WTC11 (cell line): ENCODE data around the gene GSX1. TPM values are rescaled to one million over a fixed set of nuclear protein-coding genes. Genes with fewer than 3 reads are reported as not detected.

ENCODE experiments used
- ATAC-seq: fragments of 200-7000 bp; cut with Tn5 transposase; 2 replicates; pipeline ENCODE4 v1.10.0; 2021; ENCODE audit warnings: mild to moderate bottlenecking, moderate library complexity
- CTCF ChIA-PET: fragments of 300-600 bp; sonication (Branson Sonifier 250); formaldehyde crosslinking; loops from one replicate; lab custom pipeline; 2021; ENCODE audit warnings: antibody characterized with exemption; lab: Charles Lee
- POLR2A ChIA-PET: fragments of 350-600 bp; sonication (Branson Sonifier 250); formaldehyde crosslinking; loops from one replicate; lab custom pipeline; 2021; ENCODE audit warnings: antibody characterized with exemption; lab: Charles Lee
- DNase-seq: peaks from one replicate; pipeline ENCODE4 v3.0.0; 2021; ENCODE audit warnings: low spot score
- H3K27ac Mint-ChIP-seq: 2 replicates; pipeline ENCODE4 v1.8.0; 2021; ENCODE audit warnings: mixed read lengths
- H3K27me3 Mint-ChIP-seq: 2 replicates; pipeline ENCODE4 v1.8.0; 2021; ENCODE audit warnings: low read depth, mild to moderate bottlenecking, moderate library complexity, mixed read lengths
- H3K36me3 Mint-ChIP-seq: 2 replicates; pipeline ENCODE4 v1.8.0; 2021; ENCODE audit warnings: mixed read lengths
- H3K4me1 Mint-ChIP-seq: 2 replicates; pipeline ENCODE4 v1.8.0; 2022; ENCODE audit warnings: mixed read lengths
- H3K4me3 Mint-ChIP-seq: 2 replicates; pipeline ENCODE4 v1.8.0; 2021; ENCODE audit warnings: mild to moderate bottlenecking, moderate library complexity, mixed read lengths
- H3K9me3 Mint-ChIP-seq: 2 replicates; pipeline ENCODE4 v1.8.0; 2021; ENCODE audit warnings: mixed read lengths
- CBFB ChIP-seq: sonication (generic); formaldehyde crosslinking; IDR thresholded peaks from 2 replicates; pipeline ENCODE4 v1.8.1; 2022; ENCODE audit warnings: mild to moderate bottlenecking, low read depth, missing genetic modification reagents
- CREM ChIP-seq: sonication (generic); formaldehyde crosslinking; IDR thresholded peaks from 2 replicates; pipeline ENCODE4 v1.8.1; 2022; ENCODE audit warnings: mild to moderate bottlenecking, missing genetic modification reagents, moderate library complexity
- ELF4 ChIP-seq: sonication (generic); formaldehyde crosslinking; IDR thresholded peaks from 2 replicates; pipeline ENCODE4 v1.8.1; 2022; ENCODE audit warnings: low read depth, mild to moderate bottlenecking, moderate library complexity, missing genetic modification reagents
- EMX1 ChIP-seq: fragments of 250-450 bp; sonication (Bioruptor Pico); IDR thresholded peaks from 2 replicates; pipeline ENCODE4 v1.8.0; 2021; ENCODE audit warnings: mild to moderate bottlenecking
- FOXP1 ChIP-seq: sonication (generic); formaldehyde crosslinking; IDR thresholded peaks from 2 replicates; pipeline ENCODE4 v1.8.0; 2022; ENCODE audit warnings: missing genetic modification reagents, mild to moderate bottlenecking, moderate library complexity, borderline replicate concordance
- HMGA2 ChIP-seq: fragments of 250-450 bp; sonication (Bioruptor Pico); IDR thresholded peaks from 2 replicates; pipeline ENCODE4 v1.4.0; 2021; ENCODE audit warnings: mild to moderate bottlenecking, moderate library complexity
- MYBL2 ChIP-seq: sonication (generic); formaldehyde crosslinking; IDR thresholded peaks from 2 replicates; pipeline ENCODE4 v1.8.1; 2023; ENCODE audit warnings: mild to moderate bottlenecking, moderate library complexity, missing genetic modification reagents
- PRRX2 ChIP-seq: fragments of 250-450 bp; sonication (Bioruptor Pico); IDR thresholded peaks from 2 replicates; pipeline ENCODE4 v1.8.0; 2021; ENCODE audit warnings: mild to moderate bottlenecking
- SMAD4 ChIP-seq: sonication (generic); formaldehyde crosslinking; IDR thresholded peaks from 2 replicates; pipeline ENCODE4 v1.8.0; 2022; ENCODE audit warnings: mild to moderate bottlenecking, missing genetic modification reagents
- SP1 ChIP-seq: sonication (generic); formaldehyde crosslinking; conservative IDR thresholded peaks from 2 replicates; pipeline ENCODE4 v1.8.1; 2022; ENCODE audit warnings: missing genetic modification reagents
- TEAD1 ChIP-seq: sonication (generic); formaldehyde crosslinking; IDR thresholded peaks from 2 replicates; pipeline ENCODE4 v1.8.0; 2022; ENCODE audit warnings: mild to moderate bottlenecking, missing genetic modification reagents
- ZNF121 ChIP-seq: sonication (generic); formaldehyde crosslinking; IDR thresholded peaks from 2 replicates; pipeline ENCODE4 v1.8.0; 2023; ENCODE audit warnings: missing genetic modification reagents
- ZNF219 ChIP-seq: sonication (generic); formaldehyde crosslinking; IDR thresholded peaks from 2 replicates; pipeline ENCODE4 v1.8.0; 2023; ENCODE audit warnings: missing genetic modification reagents, mild to moderate bottlenecking, borderline replicate concordance
- ZNF232 ChIP-seq: sonication (generic); formaldehyde crosslinking; IDR thresholded peaks from 2 replicates; pipeline ENCODE4 v1.8.0; 2022; ENCODE audit warnings: mild to moderate bottlenecking, missing genetic modification reagents
- ZNF416 ChIP-seq: fragments of 250-450 bp; sonication (Bioruptor Pico); IDR thresholded peaks from 2 replicates; pipeline ENCODE4 v1.9.0; 2021; ENCODE audit warnings: mild to moderate bottlenecking, inconsistent platforms
- ZNF671 ChIP-seq: fragments of 250-450 bp; sonication (Bioruptor Pico); IDR thresholded peaks from 2 replicates; pipeline ENCODE4 v1.8.0; 2021; ENCODE audit warnings: mild to moderate bottlenecking
- total RNA-seq: library from RNA; stranded (reverse); gene quantifications from 3 replicates; pipeline ENCODE4 v1.2.3, GENCODE V29; 2021
- TF ChIP-seq, protein P1 (sequence below): sonication (generic); formaldehyde crosslinking; IDR thresholded peaks from 2 replicates; pipeline ENCODE4 v1.8.1; 2022; ENCODE audit warnings: low read depth, missing genetic modification reagents, borderline replicate concordance
- TF ChIP-seq, protein P2 (sequence below): sonication (generic); formaldehyde crosslinking; IDR thresholded peaks from 2 replicates; pipeline ENCODE4 v1.8.1; 2022; ENCODE audit warnings: mild to moderate bottlenecking, moderate library complexity, missing genetic modification reagents
- TF ChIP-seq, protein P3 (sequence below): sonication (generic); formaldehyde crosslinking; IDR thresholded peaks from 2 replicates; pipeline ENCODE4 v1.8.0; 2023; ENCODE audit warnings: mild to moderate bottlenecking, missing genetic modification reagents
- TF ChIP-seq, protein P4 (sequence below): sonication (generic); formaldehyde crosslinking; IDR thresholded peaks from 2 replicates; pipeline ENCODE4 v1.8.0; 2022; ENCODE audit warnings: mild to moderate bottlenecking, missing genetic modification reagents
- TF ChIP-seq, protein P5 (sequence below): sonication (generic); formaldehyde crosslinking; IDR thresholded peaks from 2 replicates; pipeline ENCODE4 v1.8.1; 2023; ENCODE audit warnings: mild to moderate bottlenecking, missing genetic modification reagents, moderate library complexity
- TF ChIP-seq, protein P6 (sequence below): sonication (generic); formaldehyde crosslinking; IDR thresholded peaks from 2 replicates; pipeline ENCODE4 v1.8.1; 2022; ENCODE audit warnings: mild to moderate bottlenecking, missing genetic modification reagents, moderate library complexity, borderline replicate concordance

The GSX1 gene
- total RNA-seq, 1 experiment from 2014 or later: not detected

DNA sequence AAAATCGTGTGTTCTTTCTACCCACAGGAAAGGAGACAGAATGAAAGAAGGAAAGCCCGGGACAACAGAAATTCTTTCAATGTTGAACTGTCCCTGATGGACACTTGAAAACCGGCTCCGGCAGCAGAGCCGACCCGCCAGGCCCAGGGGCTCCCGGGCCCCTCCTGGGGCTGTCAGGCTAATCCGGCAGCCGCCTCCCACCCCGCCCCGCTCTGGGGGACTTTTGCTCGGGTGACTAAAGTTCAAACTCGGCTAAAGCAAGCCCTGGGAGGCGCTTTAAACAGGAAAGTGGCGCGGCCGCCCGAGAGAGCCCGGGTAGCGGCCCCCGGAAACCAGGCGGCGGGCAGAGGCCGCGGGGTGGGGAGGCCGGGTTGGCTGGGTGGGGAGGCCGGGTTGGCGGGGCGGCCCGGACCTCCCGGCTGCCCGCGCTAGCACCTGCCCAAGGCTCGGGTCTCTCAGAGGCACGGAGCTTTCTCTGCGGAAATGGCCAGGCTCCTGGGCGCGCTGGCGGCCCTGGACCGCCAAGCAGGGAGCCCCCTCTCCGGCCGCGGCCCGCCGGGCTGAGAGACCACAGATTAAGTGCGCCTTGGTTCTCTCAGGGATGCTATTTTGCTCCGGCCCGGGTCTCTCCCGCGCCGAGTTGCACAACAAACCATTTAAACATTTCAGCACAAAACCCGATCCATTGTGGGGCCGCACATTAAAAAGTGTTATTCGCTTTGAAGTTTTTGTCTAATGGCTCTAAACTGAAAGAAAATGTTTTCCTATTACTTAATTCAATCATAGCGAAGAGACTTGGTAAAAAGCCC lies 2.6 kb upstream of the GSX1 start:
- ATAC-seq: no peak; the same call in none of the 2 replicates
- Mint-ChIP-seq H3K4me1 (peaks cover 42% of the 10 kb centered on the region), H3K36me3 (no peaks in the 10 kb centered on the region), H3K9me3 (no peaks in the 10 kb centered on the region), H3K4me3 (peak overlapping the region; percentile 48)
- POLR2A ChIA-PET: no interaction called here
- peak; percentile 44 for DNase-seq
- no peak for TF ChIP-seq TEAD1 (CRISPR knock-in tag)
- TF ChIP-seq PRRX2 (CRISPR knock-in tag): no peak
- TF ChIP-seq ZNF416 (CRISPR knock-in tag): no peak
- TF ChIP-seq ZNF671 (CRISPR knock-in tag): no peak
- TF ChIP-seq, protein P1, sequence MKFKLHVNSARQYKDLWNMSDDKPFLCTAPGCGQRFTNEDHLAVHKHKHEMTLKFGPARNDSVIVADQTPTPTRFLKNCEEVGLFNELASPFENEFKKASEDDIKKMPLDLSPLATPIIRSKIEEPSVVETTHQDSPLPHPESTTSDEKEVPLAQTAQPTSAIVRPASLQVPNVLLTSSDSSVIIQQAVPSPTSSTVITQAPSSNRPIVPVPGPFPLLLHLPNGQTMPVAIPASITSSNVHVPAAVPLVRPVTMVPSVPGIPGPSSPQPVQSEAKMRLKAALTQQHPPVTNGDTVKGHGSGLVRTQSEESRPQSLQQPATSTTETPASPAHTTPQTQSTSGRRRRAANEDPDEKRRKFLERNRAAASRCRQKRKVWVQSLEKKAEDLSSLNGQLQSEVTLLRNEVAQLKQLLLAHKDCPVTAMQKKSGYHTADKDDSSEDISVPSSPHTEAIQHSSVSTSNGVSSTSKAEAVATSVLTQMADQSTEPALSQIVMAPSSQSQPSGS: no peak
- no peak for TF ChIP-seq ZNF219 (CRISPR knock-in tag)
- TF ChIP-seq, protein P2, sequence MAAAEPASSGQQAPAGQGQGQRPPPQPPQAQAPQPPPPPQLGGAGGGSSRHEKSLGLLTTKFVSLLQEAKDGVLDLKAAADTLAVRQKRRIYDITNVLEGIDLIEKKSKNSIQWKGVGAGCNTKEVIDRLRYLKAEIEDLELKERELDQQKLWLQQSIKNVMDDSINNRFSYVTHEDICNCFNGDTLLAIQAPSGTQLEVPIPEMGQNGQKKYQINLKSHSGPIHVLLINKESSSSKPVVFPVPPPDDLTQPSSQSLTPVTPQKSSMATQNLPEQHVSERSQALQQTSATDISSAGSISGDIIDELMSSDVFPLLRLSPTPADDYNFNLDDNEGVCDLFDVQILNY (CRISPR knock-in tag): no peak
- no peak for TF ChIP-seq ZNF121 (CRISPR knock-in tag)
- TF ChIP-seq ELF4 (CRISPR knock-in tag): no peak
- TF ChIP-seq SMAD4 (CRISPR knock-in tag): no peak
- no peak for TF ChIP-seq SP1 (CRISPR knock-in tag)
- TF ChIP-seq, protein P3, sequence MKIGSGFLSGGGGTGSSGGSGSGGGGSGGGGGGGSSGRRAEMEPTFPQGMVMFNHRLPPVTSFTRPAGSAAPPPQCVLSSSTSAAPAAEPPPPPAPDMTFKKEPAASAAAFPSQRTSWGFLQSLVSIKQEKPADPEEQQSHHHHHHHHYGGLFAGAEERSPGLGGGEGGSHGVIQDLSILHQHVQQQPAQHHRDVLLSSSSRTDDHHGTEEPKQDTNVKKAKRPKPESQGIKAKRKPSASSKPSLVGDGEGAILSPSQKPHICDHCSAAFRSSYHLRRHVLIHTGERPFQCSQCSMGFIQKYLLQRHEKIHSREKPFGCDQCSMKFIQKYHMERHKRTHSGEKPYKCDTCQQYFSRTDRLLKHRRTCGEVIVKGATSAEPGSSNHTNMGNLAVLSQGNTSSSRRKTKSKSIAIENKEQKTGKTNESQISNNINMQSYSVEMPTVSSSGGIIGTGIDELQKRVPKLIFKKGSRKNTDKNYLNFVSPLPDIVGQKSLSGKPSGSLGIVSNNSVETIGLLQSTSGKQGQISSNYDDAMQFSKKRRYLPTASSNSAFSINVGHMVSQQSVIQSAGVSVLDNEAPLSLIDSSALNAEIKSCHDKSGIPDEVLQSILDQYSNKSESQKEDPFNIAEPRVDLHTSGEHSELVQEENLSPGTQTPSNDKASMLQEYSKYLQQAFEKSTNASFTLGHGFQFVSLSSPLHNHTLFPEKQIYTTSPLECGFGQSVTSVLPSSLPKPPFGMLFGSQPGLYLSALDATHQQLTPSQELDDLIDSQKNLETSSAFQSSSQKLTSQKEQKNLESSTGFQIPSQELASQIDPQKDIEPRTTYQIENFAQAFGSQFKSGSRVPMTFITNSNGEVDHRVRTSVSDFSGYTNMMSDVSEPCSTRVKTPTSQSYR (CRISPR knock-in tag): no peak
- TF ChIP-seq, protein P4, sequence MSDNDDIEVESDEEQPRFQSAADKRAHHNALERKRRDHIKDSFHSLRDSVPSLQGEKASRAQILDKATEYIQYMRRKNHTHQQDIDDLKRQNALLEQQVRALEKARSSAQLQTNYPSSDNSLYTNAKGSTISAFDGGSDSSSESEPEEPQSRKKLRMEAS (CRISPR knock-in tag): no peak
- TF ChIP-seq, protein P5, sequence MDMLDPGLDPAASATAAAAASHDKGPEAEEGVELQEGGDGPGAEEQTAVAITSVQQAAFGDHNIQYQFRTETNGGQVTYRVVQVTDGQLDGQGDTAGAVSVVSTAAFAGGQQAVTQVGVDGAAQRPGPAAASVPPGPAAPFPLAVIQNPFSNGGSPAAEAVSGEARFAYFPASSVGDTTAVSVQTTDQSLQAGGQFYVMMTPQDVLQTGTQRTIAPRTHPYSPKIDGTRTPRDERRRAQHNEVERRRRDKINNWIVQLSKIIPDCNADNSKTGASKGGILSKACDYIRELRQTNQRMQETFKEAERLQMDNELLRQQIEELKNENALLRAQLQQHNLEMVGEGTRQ (CRISPR knock-in tag): no peak
- TF ChIP-seq ZNF232: no peak
- no peak for TF ChIP-seq CREM (CRISPR knock-in tag)
- TF ChIP-seq, all 79 proteins: peak for 0
- H3K27ac Mint-ChIP-seq: no peak overlapping the region
- CTCF ChIA-PET: interaction anchor here (0.5 to 13.9 kb wide), 12 partner anchors 12 to 428 kb away, joined by 3 to 155 read pairs (median 4); no protein-coding TSS in a partner anchor
- H3K27me3 Mint-ChIP-seq: peaks cover 98% of the 10 kb centered on the region

DNA sequence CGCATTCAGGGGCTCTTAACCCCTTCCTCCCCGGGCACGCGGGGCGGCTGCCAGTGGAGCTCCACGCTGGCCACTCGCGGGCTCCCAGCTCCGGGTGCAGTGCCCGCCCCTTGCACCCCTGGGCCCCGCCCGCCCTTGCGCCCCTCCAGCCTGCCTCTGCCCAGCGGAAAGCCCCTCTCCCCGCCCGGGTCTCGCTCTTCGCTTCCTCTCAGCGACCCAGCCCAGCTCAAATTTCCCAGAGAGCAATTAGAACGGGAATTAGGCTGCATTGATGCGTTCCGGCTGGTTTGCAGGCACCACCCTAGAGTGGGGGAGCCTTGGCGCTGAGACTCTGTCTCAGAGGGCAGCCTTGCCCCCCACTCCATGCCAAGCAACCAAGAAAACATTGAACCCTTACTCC lies 1.8 kb upstream of the GSX1 start:
- H3K4me3 Mint-ChIP-seq: peak overlapping the region; percentile 59
- peak; percentile 24 for DNase-seq
- H3K36me3 Mint-ChIP-seq: no peaks in the 10 kb centered on the region
- H3K27ac Mint-ChIP-seq: no peak overlapping the region
- TF ChIP-seq HMGA2 (CRISPR knock-in tag) (no peak), EMX1 (no peak), ZNF671 (CRISPR knock-in tag) (no peak), CBFB (CRISPR knock-in tag) (no peak), FOXP1 (CRISPR knock-in tag) (no peak), MYBL2 (CRISPR knock-in tag) (no peak), TEAD1 (CRISPR knock-in tag) (no peak)
- TF ChIP-seq, protein P6, sequence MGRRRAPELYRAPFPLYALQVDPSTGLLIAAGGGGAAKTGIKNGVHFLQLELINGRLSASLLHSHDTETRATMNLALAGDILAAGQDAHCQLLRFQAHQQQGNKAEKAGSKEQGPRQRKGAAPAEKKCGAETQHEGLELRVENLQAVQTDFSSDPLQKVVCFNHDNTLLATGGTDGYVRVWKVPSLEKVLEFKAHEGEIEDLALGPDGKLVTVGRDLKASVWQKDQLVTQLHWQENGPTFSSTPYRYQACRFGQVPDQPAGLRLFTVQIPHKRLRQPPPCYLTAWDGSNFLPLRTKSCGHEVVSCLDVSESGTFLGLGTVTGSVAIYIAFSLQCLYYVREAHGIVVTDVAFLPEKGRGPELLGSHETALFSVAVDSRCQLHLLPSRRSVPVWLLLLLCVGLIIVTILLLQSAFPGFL (CRISPR knock-in tag): no peak
- TF ChIP-seq, protein P2 (CRISPR knock-in tag): no peak
- TF ChIP-seq, all 79 proteins: peak for 0
- CTCF ChIA-PET: interaction anchor here (0.5 to 13.9 kb wide), 14 partner anchors 8 to 428 kb away, joined by 3 to 155 read pairs (median 4); no protein-coding TSS in a partner anchor
- peaks cover 49% of the 10 kb centered on the region for H3K4me1 Mint-ChIP-seq
- ATAC-seq: no peak
- H3K9me3 Mint-ChIP-seq: no peaks in the 10 kb centered on the region
- H3K27me3 Mint-ChIP-seq: peaks cover 98% of the 10 kb centered on the region
- POLR2A ChIA-PET: no interaction called here
